Right atrium auricular region (tissue), 2 donors: ENCODE data around the gene NBEAL1. TPM values are rescaled to one million over a fixed set of nuclear protein-coding genes. Genes with fewer than 3 reads are reported as not detected.
A peak's percentile ranks its signal among the peaks of the same experiment; 100 is the strongest.
"Not testable (repeated sequence)": the region's sequence is repeated elsewhere in the genome, so short reads cannot be mapped to it uniquely, and the experiment has no call there.

Source experiments
- DNase-seq: peaks from one replicate; pipeline ENCODE4 v3.0.0-alpha.2; 2019; ENCODE audit warnings: low spot score
- H3K27ac ChIP-seq, 2 donors: fragments of 200-600 bp; sonication (generic); 1 replicate in 1 of 2; 2 replicates in 1 of 2; pipeline ENCODE4 v1.5.1; 2016 to 2019
- H3K27me3 ChIP-seq, 2 donors: fragments of 200-600 bp; sonication (generic); one replicate each; pipeline versions ENCODE4 v1.5.1 to v1.6.0; 2017 to 2019
- H3K36me3 ChIP-seq: fragments of 200-600 bp; sonication (generic); one replicate; pipeline ENCODE4 v1.5.1; 2016
- H3K4me1 ChIP-seq, 2 donors: fragments of 200-600 bp; sonication (generic); one replicate each; pipeline versions ENCODE4 v1.5.1 to v1.6.0; 2017 to 2019
- H3K4me3 ChIP-seq, 2 donors: fragments of 200-600 bp; sonication (generic); 1 replicate in 1 of 2; 2 replicates in 1 of 2; pipeline ENCODE4 v1.5.1; 2017 to 2019; ENCODE audit warnings: mild to moderate bottlenecking in 1 of 2, moderate library complexity in 1 of 2
- H3K9me3 ChIP-seq, 2 donors: fragments of 200-600 bp; sonication (generic); one replicate each; pipeline ENCODE4 v1.5.1; 2019
- CTCF ChIP-seq, 2 donors: fragments of 200-600 bp; sonication (generic); IDR thresholded peaks; one replicate each; pipeline ENCODE4 v1.5.1; 2019; ENCODE audit warnings: antibody characterized with exemption in 2 of 2
- total RNA-seq, 2 donors: library from RNA; depleted of rRNA; stranded (reverse); fragments of >200 nt; gene quantifications; one replicate each; pipeline ENCODE4 v1.1.0, GENCODE V29; 2016

NBEAL1 gene
- total RNA-seq, result 10 to 100 TPM; 11.6 to 20.1 TPM

GRCh38 chr2:203014456-203015199 is at the start of gene NBEAL1:
Gene NBEAL1 (plus strand): TSS chr2:203014875. CDS start chr2:203016385, 1,510 bp downstream.
- H3K27me3 ChIP-seq, result no peaks in the 10 kb centered on the region
- peak within 1 kb of the TSS; percentile 70 to 97 for H3K4me3 ChIP-seq
- no peaks in the 10 kb centered on the region for H3K36me3 ChIP-seq
- TF ChIP-seq CTCF (IDR thresholded peaks at IDR 0.05), result no peak
- peak; percentile 99 for DNase-seq
- H3K27ac ChIP-seq, result peak within 1 kb of the TSS; percentile 93 to 99
- peaks cover 0 to 34% of the 10 kb centered on the region in 2 donors for H3K4me1 ChIP-seq
- H3K9me3 ChIP-seq, result no peaks in the 10 kb centered on the region

GRCh38 chr2:202965810-202966460 is 48.7 kb upstream of the NBEAL1 start:
- Histone ChIP-seq H3K27ac (no peak overlapping the region), H3K9me3 (no peaks in the 10 kb centered on the region), H3K27me3 (no peaks in the 10 kb centered on the region), H3K4me3 (no peak overlapping the region), H3K4me1 (no peaks in the 10 kb centered on the region), H3K36me3 (peaks cover 4% of the 10 kb centered on the region)
- no peak for DNase-seq
- TF ChIP-seq CTCF (IDR thresholded peaks at IDR 0.05), result no peak

- H3K4me3 ChIP-seq, H3K36me3 ChIP-seq, H3K4me1 ChIP-seq, H3K27me3 ChIP-seq, H3K27ac ChIP-seq, DNase-seq, H3K9me3 ChIP-seq: not testable (repeated sequence)
Observed at GRCh38 chr2:202969404-202969803, 45.3 kb upstream of the NBEAL1 start.

GRCh38 chr2:202976809-202977208 is 37.9 kb upstream of the NBEAL1 start:
- no peak for TF ChIP-seq CTCF (IDR thresholded peaks at IDR 0.05)
- peaks cover 13% of the 10 kb centered on the region for H3K36me3 ChIP-seq

GRCh38 chr2:202982779-202983491 is 31.7 kb upstream of the NBEAL1 start:
- Histone ChIP-seq H3K9me3 (no peaks in the 10 kb centered on the region), H3K27ac (no peak overlapping the region), H3K36me3 (peaks cover 10% of the 10 kb centered on the region), H3K4me1 (no peaks in the 10 kb centered on the region), H3K4me3 (no peak overlapping the region), H3K27me3 (no peaks in the 10 kb centered on the region)
- DNase-seq, result no peak
- no peak for TF ChIP-seq CTCF (IDR thresholded peaks at IDR 0.05)

More at GRCh38 chr2:202976809-202977208, 37.9 kb upstream of the NBEAL1 start:
- Histone ChIP-seq H3K4me1 (no peaks in the 10 kb centered on the region), H3K27ac (no peak overlapping the region), H3K9me3 (no peaks in the 10 kb centered on the region), H3K4me3 (no peak overlapping the region), H3K27me3 (no peaks in the 10 kb centered on the region)
- no peak for DNase-seq

- no peak overlapping the region for H3K4me3 ChIP-seq
- H3K27me3 ChIP-seq, result no peaks in the 10 kb centered on the region
- no peaks in the 10 kb centered on the region for H3K36me3 ChIP-seq
- no peak for DNase-seq
- TF ChIP-seq CTCF (IDR thresholded peaks at IDR 0.05), result no peak
- no peaks in the 10 kb centered on the region for H3K9me3 ChIP-seq
- H3K27ac ChIP-seq, result no peak overlapping the region
- H3K4me1 ChIP-seq, result no peaks in the 10 kb centered on the region
Observed at GRCh38 chr2:202989749-202990148, 24.9 kb upstream of the NBEAL1 start.
